HL-60 (cell line): ENCODE measurements around the gene TPX2.

Experiments
- DNase-seq, 2 experiments: peaks; one replicate each; pipeline ENCODE4 v3.0.0-alpha.2; 2010 to 2020; ENCODE audit warnings: low read depth in 1 of 2, low spot score in 1 of 2
- H3K27ac ChIP-seq: fragments of 250-450 bp; sonication (Bioruptor Pico); replicated peaks from 2 replicates; pipeline ENCODE4 v1.5.1; 2020; ENCODE audit warnings: mild to moderate bottlenecking, moderate library complexity
- H3K27me3 ChIP-seq: fragments of 250-450 bp; sonication (Bioruptor Pico); 2 replicates; pipeline ENCODE4 v1.5.1; 2021; ENCODE audit warnings: mild to moderate bottlenecking, moderate library complexity; ENCODE audit not compliant: insufficient read depth, poor library complexity, severe bottlenecking
- H3K4me3 ChIP-seq: replicated peaks from 2 replicates; pipeline ENCODE4 v1.5.1; 2011; ENCODE audit warnings: mild to moderate bottlenecking, control low read depth, low read length; ENCODE audit not compliant: insufficient read depth
- CTCF ChIP-seq: IDR thresholded peaks from one replicate; pipeline ENCODE4 v1.5.1; 2011; ENCODE audit warnings: low read length, control low read depth, inconsistent platforms; ENCODE audit not compliant: insufficient read depth
- GABPA ChIP-seq: IDR thresholded peaks from 2 replicates; pipeline ENCODE4 v1.6.1; 2012; ENCODE audit warnings: low read depth
- POLR2AphosphoS5 ChIP-seq: IDR thresholded peaks from 2 replicates; pipeline ENCODE4 v1.6.1; 2012; ENCODE audit warnings: low read depth
- REST ChIP-seq: IDR thresholded peaks from 2 replicates; pipeline ENCODE4 v1.6.1; 2012; ENCODE audit warnings: low read depth; ENCODE audit not compliant: insufficient replicate concordance
- SPI1 ChIP-seq: IDR thresholded peaks from 2 replicates; pipeline ENCODE4 v1.6.1; 2012; ENCODE audit warnings: low read depth, mild to moderate bottlenecking, borderline replicate concordance

TPX2 gene

GRCh38 chr20:31844737-31845299 lies 105.7 kb downstream of the TPX2 start:
- TF ChIP-seq REST (no peak), CTCF (no peak), SPI1 (no peak), GABPA (no peak), POLR2AphosphoS5 (no peak)
- no peak overlapping the region for H3K27ac ChIP-seq
- DNase-seq = no peak
- H3K4me3 ChIP-seq = no peak overlapping the region
- H3K27me3 ChIP-seq = peaks cover 20% of the 10 kb centered on the region

- H3K27me3 ChIP-seq = peaks cover 26% of the 10 kb centered on the region
- DNase-seq = no peak
- TF ChIP-seq SPI1 (no peak), REST (no peak), GABPA (no peak), POLR2AphosphoS5 (no peak), CTCF (no peak)
- H3K27ac ChIP-seq = no peak within 1 kb of the TSS
- H3K4me3 ChIP-seq = no peak within 1 kb of the TSS
Measured at GRCh38 chr20:31845300-31845863, 106.3 kb downstream of the TPX2 start, which contains the start of gene FOXS1. Gene FOXS1 (minus strand): TSS chr20:31845604. CDS start chr20:31845542, 62 bp downstream.

DNA sequence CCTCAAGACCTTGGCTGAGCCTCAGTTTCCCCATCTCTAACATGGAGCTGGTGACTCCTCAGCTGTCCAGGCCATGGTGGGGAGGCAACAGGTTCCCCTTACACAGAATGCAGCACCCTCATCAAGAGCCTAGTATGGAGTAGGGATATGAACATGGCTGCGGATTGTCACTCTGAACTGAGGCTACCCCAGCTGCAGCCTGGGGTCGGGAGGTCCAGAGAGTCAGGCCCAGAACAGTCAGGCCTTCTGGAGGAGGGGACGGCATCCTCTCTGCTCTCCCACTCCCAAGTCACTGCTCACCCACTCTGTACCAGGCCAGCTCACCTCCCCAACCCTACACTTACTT lies 107.7 kb downstream of the TPX2 start:
- no peak for DNase-seq
- no peak overlapping the region for H3K4me3 ChIP-seq
- H3K27ac ChIP-seq = no peak overlapping the region
- TF ChIP-seq GABPA (no peak), POLR2AphosphoS5 (no peak), REST (no peak), CTCF (no peak), SPI1 (no peak)
- H3K27me3 ChIP-seq = peaks cover 30% of the 10 kb centered on the region
